Stimulated activated CD4-positive, alpha-beta T cell treated with anti-CD3 and anti-CD28 coated beads, TNF-alpha, amount 100 ng/mL, for 4 hours (primary cell): ENCODE data around the gene RGS7BP.
"Not testable (repeated sequence)": the region's sequence is repeated elsewhere in the genome, so short reads cannot be mapped to it uniquely, and the experiment has no call there.

Source experiments
- DNase-seq, 3 experiments: peaks; one replicate each; pipeline ENCODE4 v3.0.0-alpha.2; 2020; ENCODE audit warnings: low read depth in 3 of 3

RGS7BP gene

GRCh38 chr5:64558641-64559040, 52.8 kb downstream of the RGS7BP start:
- DNase-seq, result not testable (repeated sequence)

GRCh38 chr5:64566310-64566916, 60.6 kb downstream of the RGS7BP start:
- no peak for DNase-seq

- no peak for DNase-seq
These were observed 64.0 kb downstream of the RGS7BP start for GRCh38 chr5:64569858-64570257.

- no peak for DNase-seq
These were observed 64.7 kb downstream of the RGS7BP start for GRCh38 chr5:64570395-64570996.

- DNase-seq, result no peak
These were observed 69.7 kb downstream of the RGS7BP start for GRCh38 chr5:64575561-64575960.

- DNase-seq, result no peak
These were observed 70.4 kb downstream of the RGS7BP start for GRCh38 chr5:64576250-64576649.

- DNase-seq, result no peak
These were observed 79.8 kb downstream of the RGS7BP start for GRCh38 chr5:64585646-64586045.

- DNase-seq, result no peak
These were observed 81.6 kb downstream of the RGS7BP start for GRCh38 chr5:64587370-64587769.

GRCh38 chr5:64592730-64593341, 87.0 kb downstream of the RGS7BP start:
- no peak for DNase-seq

GRCh38 chr5:64594025-64594424, 88.2 kb downstream of the RGS7BP start:
- DNase-seq, result no peak

- no peak for DNase-seq
These were observed 88.8 kb downstream of the RGS7BP start for GRCh38 chr5:64594601-64595000.

GRCh38 chr5:64595031-64595855, 89.4 kb downstream of the RGS7BP start:
- no peak for DNase-seq

- DNase-seq, result no peak
These were observed 93.4 kb downstream of the RGS7BP start for GRCh38 chr5:64599226-64599625.

GRCh38 chr5:64603676-64604075, 97.9 kb downstream of the RGS7BP start:
- no peak for DNase-seq

- no peak for DNase-seq
These were observed 101.1 kb downstream of the RGS7BP start for GRCh38 chr5:64606926-64607325.

GRCh38 chr5:64612344-64612961, 106.6 kb downstream of the RGS7BP start:
- DNase-seq, result no peak

GRCh38 chr5:64615895-64616294, 110.1 kb downstream of the RGS7BP start:
- no peak for DNase-seq

GRCh38 chr5:64619609-64620008, 113.8 kb downstream of the RGS7BP start:
- DNase-seq, result no peak

- no peak for DNase-seq
These were observed 117.2 kb downstream of the RGS7BP start for GRCh38 chr5:64622991-64623390.

- no peak for DNase-seq
These were observed 119.9 kb downstream of the RGS7BP start for GRCh38 chr5:64625678-64626077.

- DNase-seq, result no peak
These were observed 123.1 kb downstream of the RGS7BP start for GRCh38 chr5:64628901-64629300.

- DNase-seq, result no peak
These were observed 124.0 kb downstream of the RGS7BP start for GRCh38 chr5:64629841-64630240.
